HCT116 (cell line): Measurements from ENCODE around the gene AP1G1.

Experiments
- CTCF ChIP-seq, 3 experiments: fragments of 200-600 bp in 1 of 3; sonication (generic) in 1 of 3; IDR thresholded peaks in 2 of 3; conservative IDR thresholded peaks in 1 of 3; 2 replicates each; pipeline ENCODE4 v1.5.1; 2012 to 2017; ENCODE audit warnings: low read depth in 2 of 3, low read length in 2 of 3, antibody characterized with exemption in 1 of 3, borderline replicate concordance in 1 of 3, control low read depth in 1 of 3, mild to moderate bottlenecking in 1 of 3, mixed read lengths in 1 of 3, mixed run types in 1 of 3, moderate library complexity in 1 of 3; ENCODE audit not compliant: insufficient read depth in 1 of 3
- EZH2 ChIP-seq: fragments of 200-600 bp; sonication (generic); IDR thresholded peaks from 2 replicates; pipeline ENCODE4 v1.6.1; 2017; ENCODE audit warnings: antibody characterized with exemption, mixed run types
- POLR2AphosphoS5 ChIP-seq: IDR thresholded peaks from 2 replicates; pipeline ENCODE4 v1.6.1; 2011; ENCODE audit warnings: mild to moderate bottlenecking, low read depth, low read length, moderate library complexity

GRCh38 chr16:71830359-71830758 lies 21.7 kb upstream of the AP1G1 start:
- TF ChIP-seq CTCF (IDR thresholded peaks at IDR 0.05 in 2 of 3, conservative IDR thresholded peaks at IDR 0.05 in 1 of 3; ENCODE audit: borderline replicate concordance in 1 of 3, insufficient read depth in 1 of 3, low read depth in 2 of 3, low read length in 2 of 3): no peak
- no peak for TF ChIP-seq EZH2
- no peak for TF ChIP-seq POLR2AphosphoS5
